Activated CD4-positive, CD25-positive, alpha-beta regulatory T cell treated with anti-CD3 and anti-CD28 coated beads, Interleukin-2, amount 50 U/mL, for 72 hours (primary cell): ENCODE results near the gene AGAP3.

Source experiments
- DNase-seq: peaks from one replicate; pipeline ENCODE4 v3.0.0; 2021

The AGAP3 gene

DNA sequence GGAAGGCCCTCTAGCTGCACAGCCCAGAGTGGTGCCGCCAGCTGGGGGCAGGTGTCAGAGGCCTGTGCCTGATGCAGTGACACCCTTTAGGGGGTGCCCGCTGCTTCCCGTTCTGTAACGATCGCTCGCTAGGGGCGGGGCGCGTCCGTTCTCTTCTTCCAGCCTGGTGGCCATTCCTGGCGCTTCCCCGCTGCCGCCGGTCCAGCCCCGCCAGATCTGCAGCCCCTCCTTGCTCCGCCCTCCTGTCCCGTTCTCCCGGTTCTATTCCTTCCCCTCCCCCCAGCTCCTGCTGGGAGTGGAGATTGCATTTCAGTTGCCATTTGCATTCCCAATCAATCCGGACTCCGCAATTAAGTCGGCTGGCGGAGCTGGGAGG is 39.2 kb downstream of the AGAP3 start:
- DNase-seq: no peak

DNA sequence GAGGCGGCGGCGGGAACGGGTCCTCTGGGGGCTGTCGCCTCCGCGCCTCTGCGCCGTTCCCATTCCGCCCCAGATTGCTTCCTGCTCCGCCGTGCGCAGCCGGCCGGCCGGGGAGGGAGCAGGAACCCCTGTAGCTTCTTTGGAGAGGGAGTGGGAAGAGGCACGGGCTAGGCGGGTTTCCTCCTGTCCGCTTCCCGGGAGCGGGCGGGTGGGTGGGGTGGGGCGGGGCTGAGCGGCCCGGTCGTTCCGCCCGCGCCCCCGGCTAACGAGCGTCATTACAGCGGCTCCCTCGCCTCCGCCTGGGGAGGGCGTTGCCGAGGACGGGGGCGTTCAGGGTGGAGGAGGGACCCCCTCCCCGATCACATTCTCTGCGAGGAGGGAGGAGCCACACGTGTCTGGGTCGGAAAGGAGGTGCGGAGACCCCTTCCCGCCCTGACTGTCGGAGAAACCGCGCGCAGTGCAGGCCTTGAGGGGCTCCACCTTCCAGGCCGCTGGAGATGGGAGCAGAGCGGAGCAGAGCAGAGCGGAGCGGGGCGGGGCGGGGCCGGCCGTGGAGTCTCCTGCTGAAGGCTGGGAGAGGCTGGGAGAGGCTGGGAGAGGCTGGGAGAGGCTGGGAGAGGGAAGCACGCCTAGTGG is 39.7 kb downstream of the AGAP3 start:
- DNase-seq: no peak

DNA sequence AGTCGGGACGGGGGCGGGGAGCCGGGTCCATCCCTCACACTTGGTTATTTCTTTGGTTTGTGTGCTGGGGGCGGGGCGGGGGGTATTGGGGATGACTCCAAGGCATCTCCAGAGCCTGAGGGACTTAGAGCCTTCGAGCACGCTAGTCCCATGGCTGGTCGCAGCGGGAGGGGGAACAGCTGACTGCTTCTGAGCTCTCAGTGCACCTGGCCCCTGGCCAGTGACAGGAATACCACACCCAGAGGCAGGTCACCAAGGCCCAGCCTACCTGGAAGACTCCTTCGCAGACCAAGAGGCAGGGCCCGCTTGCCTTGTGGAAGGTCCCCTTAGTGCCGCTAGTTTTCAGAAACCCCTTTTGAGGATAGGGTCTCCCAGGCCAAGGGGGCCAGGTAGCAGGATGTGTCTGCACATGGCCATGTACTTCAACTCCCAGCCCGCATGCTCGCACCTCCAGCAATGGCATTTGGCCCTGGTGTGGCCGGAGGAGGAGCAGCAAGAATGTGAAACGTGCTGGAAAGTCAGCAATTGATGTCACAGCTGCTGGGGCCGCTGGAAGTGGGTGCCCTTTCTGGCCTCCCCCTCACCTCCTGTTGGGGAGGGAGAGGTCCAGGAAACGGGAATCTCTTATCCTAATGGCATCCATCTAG is 40.3 kb downstream of the AGAP3 start:
- DNase-seq: no peak

DNA sequence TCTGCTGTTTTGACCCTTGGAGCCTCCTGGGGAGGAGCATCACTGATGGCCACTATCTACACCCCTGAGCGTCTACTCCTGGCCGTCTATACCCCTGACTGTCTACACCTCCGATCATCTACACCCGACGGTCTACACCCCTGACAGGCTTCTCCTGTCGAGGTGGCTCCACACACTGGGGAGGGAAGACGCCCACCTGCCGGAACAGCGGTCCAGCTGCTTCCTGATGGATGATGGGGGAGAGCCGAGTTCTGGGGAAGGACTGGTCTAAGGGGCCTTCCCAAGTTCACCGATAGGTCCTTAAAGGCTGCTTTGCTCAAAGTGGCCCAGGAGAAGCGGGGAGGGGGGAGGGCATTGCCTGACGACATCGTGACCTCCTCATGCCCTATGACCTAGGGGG is 41.9 kb downstream of the AGAP3 start:
- DNase-seq: no peak

DNA sequence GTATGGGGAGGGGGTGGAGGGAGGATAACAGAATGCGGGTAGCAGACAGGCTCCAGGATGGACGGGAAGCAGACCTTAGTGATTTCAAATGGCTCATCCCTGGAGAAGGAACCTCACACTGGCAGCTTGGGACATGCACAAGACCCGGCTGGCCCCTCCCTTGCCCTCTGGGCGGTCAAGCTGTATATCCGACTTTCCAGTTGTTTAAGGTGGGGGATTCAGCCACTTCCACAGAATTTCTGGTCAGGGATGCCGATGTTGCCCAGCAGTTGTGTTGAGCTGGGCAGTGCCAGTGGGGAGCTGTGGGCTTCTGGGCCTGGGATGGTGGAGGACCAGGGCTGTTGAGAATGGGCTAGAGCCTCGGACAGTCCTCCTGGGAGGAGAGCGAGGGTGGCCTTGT is 42.4 kb downstream of the AGAP3 start:
- DNase-seq: no peak

DNA sequence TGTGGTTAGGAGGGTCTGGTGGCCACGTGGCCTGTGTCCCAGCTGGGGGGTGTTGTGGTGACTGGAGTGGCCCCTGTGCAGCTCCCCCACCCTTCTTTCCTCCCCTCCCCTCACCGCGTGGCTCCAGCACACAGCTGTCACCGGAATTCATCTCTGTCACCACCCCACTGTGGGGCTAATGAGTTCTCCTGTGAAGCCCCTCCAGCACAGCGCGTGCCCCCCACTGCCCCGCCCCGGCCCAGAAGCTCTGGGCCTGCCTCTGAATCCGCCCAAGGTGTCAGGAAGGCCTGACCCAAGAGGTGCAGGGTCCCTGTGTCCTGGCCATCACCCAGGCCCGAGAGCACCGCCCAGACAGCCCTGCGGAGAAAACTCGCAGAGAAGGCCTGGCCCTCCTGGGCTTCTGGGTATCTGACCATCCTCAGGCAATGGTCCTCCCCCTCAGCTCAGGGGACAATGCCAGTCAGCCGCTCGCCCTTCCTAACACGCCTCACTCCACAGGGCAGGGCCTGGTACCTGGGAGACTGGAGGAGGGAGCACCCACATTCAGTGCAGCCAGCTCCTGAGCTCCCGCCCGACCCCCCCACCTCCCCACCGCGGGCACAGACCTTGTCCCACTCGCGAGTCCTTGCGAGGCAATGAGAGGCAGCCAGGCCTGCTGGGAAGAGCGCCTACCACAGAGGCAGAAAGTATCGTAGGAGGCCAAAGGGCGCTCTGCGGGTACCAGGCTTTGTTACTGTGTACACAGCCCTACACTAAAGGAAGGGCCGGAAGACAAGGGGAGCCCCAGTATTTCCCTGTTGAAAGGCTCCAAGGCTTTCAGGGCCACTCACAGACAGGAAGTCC is 43.1 kb downstream of the AGAP3 start:
- no peak for DNase-seq

DNA sequence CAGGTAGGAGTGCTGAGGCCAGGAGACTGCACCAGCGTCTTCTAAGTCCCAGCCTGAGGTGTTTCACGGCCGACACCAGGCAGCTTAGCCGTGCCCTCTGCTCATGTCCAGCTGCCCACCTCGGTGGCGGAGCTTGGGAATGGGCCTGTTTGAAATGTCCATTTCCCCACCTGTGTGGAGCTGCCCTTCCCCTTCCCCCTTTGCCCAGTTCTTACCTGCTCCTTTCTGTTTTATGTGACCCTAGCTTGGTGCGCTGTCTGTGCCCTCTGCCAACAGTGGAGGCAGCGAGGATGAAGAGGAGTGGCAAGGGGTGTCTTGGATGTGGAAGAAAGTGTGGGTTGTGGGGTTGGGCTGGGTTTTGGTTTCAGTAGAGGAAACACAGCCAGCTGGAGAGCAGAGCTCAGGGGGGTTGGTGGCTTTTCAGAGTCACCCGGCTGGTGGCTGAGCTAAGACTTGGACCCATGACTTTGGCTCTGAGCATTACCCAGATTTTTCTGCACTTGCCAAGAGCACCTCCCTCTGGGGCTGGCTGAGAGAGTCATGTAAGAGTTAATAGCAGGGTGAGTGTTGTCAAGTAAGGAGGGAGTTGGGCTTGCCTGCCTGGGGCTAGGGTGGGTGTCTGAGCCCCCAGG is 43.8 kb downstream of the AGAP3 start:
- no peak for DNase-seq

DNA sequence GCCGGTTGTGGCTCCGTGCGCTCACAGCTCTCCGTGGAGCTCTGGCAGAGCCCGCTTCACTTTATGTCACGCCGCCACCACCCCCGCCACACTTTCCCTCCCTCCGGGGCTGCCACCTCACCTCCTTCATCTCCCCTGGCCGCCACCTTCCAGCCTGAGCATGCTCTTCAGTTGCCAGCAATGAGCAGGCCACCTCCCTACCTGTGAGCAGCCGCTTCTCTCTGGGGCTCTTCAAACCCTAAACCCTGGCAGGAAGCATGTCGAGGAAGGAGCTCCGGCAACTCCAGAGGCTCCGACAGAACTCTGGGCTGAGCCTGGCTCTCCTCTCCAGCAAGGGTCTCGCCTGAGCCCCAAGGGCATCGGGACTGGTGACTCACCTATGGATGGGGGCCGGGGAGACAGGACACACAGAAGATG is 44.5 kb downstream of the AGAP3 start:
- DNase-seq: no peak

DNA sequence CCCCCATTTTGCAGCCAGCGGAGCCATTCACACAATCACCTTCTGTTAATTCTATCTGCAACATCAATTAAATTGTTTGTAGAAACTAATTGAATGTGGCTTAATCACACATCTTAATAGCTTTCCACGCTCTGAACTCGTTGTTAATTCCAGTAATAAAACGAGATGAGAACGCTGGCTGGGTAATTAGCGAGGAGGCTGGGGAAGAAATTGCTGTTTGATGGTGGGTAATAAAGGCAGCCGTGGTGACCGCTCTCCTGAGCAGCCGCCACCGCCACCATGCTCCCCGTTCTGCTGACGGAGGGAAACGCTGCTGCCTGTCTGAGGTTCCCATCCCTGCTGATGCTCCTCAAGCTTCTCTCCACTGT is 44.9 kb downstream of the AGAP3 start:
- no peak for DNase-seq

DNA sequence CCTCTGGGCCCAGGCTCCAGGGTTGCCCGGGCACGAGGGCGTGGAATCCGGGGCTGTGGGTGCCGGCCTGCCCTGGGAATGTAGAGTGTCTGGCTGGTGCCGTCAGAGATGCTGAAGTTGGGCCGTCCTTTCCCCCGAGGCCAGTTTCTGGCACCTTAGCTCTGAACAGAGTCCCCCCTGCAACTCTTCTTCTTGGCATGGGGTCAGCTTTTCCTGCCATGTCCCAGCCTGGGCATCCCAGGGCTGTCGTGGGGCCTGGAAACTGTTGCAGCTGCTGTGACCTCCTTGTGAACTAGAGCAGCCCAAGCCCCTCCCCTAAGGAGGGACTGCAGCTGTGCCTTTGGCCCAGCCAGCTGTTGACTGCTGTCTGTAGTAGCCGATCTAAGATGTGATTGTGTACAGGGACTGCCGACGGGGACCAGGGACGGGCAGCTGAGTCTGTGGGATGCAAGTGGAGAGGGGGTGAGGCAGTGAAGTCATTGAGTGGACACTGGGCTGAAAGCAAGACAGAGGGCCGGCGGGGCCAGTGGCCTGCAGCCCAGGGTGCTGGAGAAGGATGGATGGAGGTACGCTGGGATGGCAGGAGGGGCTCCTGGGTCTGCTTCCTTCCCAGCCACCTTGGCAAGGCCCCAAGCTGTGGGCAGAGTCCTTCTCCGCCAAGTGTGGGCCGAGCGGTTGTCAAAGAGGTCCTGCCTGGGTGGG is 45.5 kb downstream of the AGAP3 start:
- no peak for DNase-seq

DNA sequence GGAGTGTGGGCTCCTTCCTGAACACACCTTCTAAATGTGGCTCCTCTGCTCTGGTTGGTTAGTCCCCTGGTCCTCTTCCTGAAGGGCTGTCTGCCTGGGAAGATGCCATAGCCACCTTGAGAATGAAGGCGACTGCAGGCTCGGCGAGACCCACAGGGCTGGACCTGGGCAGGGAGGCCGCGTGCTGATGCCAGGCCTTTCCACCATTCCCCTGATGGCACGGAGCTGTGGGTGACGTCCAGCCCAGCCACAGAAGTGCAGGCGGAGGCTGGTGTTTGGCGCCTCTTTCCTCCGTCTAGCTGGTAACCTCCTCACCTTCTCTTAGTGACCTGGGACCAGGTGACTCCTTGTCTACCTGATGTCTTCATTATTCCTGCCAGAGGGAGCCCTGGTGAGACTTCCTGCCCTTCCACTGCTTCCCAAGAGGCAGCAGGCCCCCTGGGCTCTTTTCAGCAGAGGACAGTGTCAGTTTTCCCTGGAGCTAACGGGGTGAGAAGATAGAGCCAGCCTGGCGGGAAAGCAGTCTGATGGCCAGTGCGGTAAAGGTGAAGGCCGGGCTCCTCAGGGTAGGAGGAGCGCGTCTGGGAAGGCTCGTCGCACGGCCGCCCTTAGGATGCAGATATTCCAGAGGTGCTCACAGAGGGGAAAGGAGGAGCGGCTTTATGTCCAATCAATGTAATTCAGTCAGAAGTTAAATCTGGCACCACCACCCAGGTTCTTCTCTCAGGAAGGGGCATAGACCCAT is 46.4 kb downstream of the AGAP3 start:
- no peak for DNase-seq

DNA sequence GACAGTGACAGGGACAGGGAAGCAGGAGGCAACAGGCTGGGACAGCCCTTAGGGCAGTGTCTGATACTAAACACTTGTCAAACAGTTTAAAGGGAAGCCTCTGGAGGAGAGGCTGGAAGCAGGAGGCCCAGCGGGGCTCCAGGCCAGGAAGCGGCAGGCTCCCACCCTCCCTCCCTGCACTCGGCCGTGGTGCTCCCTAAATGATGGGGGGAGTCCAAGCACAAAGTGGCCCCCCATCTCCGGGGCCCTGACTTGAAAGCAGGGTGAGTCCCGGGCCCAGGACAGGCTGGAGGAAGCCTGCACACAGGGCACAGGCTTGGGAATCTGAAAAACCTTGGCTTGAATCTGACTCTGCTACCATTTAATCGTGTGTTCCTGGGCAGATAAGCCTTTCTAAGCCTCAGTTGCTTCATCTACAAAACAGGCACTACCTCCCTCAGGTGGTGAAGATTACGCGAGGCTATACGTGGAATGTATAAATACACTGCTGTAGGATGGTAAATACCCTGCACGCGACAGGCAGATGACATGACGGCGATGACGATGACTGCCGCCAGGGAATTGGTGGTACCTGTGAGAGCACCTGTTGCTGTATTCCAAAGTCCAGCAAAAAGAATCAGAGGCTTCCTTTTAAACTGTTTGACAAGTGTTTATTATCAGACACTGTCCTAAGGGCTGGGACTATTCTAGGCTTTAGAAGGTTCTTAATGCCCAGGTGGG is 47.2 kb downstream of the AGAP3 start:
- DNase-seq: no peak

DNA sequence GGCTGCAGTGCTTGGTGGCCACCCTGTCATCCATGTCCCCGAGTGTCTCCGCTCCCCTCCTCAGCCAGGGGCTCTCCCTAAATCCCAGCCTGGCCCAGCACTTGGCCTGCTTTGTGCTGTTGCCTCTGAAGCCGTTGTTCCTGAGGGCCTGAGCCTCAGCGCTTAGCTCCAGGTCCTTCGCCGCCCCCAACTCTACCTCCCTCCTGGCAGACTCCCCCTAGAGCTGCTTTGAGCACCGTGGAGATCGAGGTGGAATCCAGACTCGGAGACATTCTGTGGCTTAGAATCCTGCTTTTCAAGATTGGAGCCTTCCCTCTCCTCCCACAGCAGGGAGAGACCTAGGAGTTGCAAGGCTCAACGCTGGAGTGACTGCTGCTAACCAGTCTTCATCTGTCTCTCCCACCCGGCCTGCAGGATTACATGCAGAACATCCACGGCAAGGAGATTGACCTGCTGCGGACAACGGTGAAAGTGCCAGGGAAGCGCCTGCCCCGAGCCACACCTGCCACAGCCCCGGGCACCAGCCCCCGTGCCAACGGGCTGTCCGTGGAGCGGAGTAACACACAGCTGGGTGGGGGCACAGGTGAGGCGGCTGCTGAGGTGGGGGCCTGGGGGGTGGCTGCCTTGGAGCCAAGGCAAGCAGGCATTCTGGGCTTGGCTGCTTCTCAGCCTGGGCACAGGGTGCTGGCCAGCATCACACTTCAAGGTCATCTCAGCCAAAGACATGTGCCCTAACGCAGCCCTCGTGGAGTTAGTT is 47.9 kb downstream of the AGAP3 start:
- DNase-seq: no peak

DNA sequence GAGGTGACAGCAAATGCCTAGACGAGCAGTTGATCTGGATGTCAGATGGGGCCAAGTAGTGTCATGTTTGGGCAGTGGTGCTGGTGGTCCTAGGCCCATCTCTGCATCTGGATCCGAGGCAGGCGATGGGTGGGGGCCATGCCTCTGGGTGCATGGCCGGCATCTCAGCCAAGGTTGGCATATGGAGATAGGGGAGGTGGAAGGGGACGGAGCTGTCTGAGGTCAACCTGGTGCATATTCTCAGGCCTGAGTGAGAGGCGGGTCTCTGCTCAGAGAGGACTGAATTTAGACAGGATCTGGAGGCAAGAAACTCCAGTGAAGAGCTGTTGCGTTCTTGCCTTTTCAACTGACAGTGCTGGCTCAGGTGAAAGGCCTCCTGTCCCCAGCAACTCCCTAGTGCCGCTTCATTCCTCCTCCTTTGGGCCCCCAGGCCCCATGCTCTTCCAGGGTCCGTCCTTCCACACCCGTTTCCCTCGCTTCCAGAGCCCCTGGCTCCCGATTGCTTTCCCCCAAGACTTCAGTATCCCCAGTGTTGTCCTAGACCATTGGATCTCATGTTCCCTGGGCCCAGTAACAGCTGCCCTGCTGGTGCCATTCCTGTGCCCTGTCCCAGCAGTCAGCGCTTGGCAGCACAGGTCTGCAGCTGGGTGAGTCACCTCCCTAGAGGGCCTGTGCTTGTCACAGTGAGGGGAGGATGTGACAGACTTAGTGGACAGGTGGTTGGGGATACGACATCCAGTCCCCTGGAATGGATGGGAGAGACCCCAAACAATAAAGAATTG is 48.7 kb downstream of the AGAP3 start:
- no peak for DNase-seq

DNA sequence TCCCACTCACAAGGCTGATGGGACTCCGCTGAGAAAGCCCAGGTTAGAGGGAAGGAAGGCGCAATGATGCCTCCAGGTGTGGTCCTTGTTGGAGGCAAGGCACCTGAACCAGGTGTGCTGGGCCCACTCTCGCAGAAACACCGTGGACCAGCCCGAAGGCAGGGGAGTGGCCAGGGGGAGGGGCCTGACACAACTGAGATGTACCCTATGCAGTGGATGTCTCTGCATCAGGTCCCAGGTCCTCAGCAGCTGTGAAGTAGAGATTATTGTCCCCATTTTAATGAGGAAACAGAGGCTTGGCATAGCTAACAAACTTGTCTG is 49.2 kb downstream of the AGAP3 start:
- DNase-seq: no peak

DNA sequence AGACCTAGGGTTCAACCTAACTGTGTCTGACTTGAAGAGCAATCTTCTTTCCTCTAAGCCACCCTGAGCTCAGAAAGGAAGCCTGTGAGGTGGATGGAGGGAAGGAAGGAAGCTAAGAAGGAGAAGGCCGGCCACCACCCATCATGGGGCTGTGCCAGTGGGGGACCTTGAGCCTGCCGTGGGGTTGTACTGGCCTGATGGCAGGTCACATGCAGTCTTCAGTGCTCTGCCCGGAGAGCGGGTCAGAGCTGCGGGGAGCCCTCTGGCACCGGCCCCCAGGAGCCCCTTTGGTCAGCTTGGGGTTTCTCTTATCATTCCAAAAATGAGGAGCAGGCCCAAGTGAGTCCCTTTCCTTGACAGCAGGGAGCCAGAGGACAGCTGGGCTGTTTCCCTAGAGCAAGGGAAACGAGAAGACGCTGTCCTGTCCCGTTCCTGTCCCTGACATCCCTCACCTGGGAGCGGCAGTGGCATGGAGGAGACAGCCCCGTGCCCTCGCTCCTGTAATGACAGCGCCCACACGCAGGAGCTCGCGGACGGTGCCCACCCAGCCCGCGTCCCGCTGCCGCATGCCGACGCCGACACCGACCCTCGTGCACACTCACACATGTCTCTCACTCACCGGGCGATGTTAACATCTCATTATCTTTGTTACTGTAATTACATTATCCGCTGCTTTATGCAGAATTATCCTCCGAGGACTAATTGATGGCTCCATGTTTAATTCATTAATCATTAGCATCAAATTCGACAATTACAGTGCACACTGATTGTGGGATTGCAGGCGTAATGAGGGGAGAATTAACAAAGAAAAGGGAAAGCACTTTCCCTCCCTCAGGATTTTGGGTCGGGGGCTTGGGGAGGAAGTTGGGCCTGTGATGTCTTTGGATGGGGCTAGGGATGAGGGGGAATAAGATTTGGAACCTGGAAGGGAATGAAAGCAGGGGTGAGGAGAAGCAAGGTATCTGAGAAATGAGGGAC is 49.9 kb downstream of the AGAP3 start:
- DNase-seq: no peak

DNA sequence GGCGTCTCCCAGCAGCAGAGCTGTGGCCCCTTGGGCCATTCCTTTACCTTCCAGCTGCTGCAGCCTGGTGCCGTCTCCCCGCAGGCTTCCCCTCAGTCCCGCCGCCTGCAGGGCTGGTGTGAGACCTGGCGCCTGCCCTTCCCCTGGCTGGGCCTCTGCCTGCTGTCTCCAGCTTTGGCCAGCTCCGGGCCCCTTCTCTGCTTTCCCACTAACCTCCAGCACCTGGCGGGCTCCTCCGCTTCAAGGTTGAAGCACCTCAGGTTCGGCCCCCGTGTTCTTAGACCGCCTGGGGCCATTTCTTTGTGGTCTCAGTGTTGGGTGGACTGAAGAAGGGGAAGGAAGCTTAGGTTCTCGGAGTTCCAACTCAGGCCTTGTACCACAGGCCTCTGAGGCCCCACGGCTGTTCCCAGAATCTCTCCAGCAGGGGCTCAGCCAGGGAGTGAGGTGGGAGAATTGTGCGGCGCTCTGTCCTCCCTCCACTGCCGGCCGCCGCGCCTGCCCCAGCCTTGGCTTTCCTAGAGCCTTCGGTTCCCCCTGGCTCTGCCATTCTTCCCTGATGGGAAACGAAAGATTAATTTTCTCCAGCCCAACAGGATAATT is 50.9 kb downstream of the AGAP3 start:
- peak; percentile 19 for DNase-seq

DNA sequence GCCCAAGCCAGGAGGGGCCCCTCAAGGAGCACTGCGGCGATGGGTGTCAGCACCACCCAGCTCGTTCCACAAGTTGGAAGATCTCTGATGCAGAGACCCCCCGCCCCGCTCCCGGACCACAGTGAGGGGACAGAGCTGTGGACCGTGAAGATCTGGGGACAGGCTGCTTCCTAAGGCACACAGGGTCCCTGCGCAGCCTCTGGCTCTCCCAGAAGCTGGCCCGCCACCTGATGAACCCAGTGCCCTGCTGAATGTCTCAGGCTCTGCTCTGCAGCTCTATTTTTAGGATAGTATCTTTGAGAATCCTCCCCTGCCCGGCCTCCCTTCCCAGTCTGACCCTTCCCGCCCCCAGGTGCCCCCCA is 51.5 kb downstream of the AGAP3 start:
- peak; percentile 12 for DNase-seq
